Fibroblast of mammary gland (primary cell): ENCODE results near the gene FAM199X.
"Not testable (repeated sequence)": the region's sequence is repeated elsewhere in the genome, so short reads cannot be mapped to it uniquely, and the experiment has no call there.

ENCODE experiments used
- DNase-seq: peaks from one replicate; pipeline ENCODE4 v3.0.0-alpha.2; 2010; ENCODE audit warnings: low read depth
- H3K4me3 ChIP-seq: 2 replicates; pipeline ENCODE4 v1.5.1; 2011; ENCODE audit warnings: low read depth, mild to moderate bottlenecking, low read length, moderate library complexity; ENCODE audit not compliant: control insufficient read depth
- CTCF ChIP-seq: conservative IDR thresholded peaks from 2 replicates; pipeline ENCODE4 v1.5.1; 2011; ENCODE audit warnings: low read depth, low read length, inconsistent platforms; ENCODE audit not compliant: control insufficient read depth, insufficient read depth

Gene FAM199X

GRCh38 chrX:104211187-104211586 is 44.9 kb downstream of the FAM199X start:
- no peak overlapping the region for H3K4me3 ChIP-seq
- TF ChIP-seq CTCF, result no peak
- DNase-seq, result no peak

- not testable (repeated sequence) for DNase-seq, H3K4me3 ChIP-seq
These were observed 63.8 kb downstream of the FAM199X start for GRCh38 chrX:104230060-104230459.
